GM21576 (cell line): ENCODE results near the gene RET.
A peak's percentile ranks its signal among the peaks of the same experiment; 100 is the strongest.
"Not testable (repeated sequence)": the region's sequence is repeated elsewhere in the genome, so short reads cannot be mapped to it uniquely, and the experiment has no call there.

Experiments used
- ATAC-seq: cut with Tn5 transposase; IDR thresholded peaks from one replicate; pipeline ENCODE4 v1.9.1; 2021; ENCODE audit warnings: mild to moderate bottlenecking, moderate library complexity; ENCODE audit not compliant: unreplicated experiment

Gene RET

DNA sequence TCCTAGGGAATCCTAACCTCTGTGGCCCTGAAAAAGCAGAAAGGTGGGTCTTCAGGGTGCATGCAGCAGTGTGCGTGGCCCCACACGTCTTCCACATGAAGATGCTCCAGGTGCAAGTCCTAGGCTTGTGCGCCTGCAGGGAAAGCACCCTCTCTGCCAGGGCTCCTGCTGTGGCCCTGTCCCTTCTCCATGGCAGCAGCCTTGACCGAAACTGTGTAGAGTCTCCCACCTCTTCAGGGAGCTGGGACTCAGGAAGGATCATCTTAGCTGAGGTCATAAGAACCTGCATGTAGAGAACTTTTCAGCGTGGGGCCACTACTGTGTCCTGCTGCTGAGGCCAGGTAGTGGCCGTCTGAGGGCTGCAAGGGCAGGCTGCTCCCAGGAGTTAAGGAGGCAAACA is 55.0 kb downstream of the RET start:
- no peak for ATAC-seq

DNA sequence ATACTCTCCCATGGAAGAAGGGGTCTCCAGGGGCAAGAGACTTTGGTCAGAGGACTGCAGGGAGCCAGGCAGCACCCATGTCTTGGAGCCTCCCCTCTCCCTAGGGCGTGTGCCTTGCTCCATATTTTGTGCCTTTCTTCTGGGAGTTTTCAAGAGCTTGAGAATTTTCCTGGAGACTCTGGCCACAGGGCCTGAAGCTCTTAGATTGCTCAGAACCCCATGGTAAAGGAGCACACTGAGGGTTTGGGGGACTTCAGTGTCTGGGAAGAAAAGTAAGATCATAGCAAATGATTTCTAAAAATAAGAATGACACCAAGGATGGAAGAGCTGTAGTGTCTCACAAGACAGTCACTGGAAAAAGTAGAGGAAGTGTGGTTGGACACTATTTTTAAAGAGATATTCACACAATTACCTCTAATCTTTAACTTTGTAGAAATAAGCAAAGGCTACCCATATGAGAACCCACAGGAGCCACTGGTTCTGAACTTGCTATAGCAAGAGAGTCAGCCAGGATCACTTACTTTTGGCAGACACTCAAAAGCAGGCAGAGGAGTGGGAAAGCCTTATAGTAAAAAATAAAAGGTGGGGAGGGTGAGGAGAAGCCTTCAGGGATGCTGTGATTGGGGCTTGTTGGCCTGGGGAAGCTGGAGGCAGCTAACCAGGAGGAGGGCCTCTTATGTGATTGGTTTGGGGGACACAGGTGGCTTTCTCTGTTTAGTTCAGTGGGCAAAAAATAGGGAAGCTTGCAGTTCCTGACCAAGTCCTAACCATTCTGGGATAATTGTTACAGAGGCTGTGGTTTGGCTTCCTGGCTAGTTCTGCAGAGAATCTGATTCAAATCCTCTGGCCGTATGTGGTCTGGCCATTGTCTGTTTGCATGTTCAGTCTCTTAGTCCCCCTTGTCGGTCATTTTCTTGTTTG is 56.3 kb downstream of the RET start:
- no peak for ATAC-seq

DNA sequence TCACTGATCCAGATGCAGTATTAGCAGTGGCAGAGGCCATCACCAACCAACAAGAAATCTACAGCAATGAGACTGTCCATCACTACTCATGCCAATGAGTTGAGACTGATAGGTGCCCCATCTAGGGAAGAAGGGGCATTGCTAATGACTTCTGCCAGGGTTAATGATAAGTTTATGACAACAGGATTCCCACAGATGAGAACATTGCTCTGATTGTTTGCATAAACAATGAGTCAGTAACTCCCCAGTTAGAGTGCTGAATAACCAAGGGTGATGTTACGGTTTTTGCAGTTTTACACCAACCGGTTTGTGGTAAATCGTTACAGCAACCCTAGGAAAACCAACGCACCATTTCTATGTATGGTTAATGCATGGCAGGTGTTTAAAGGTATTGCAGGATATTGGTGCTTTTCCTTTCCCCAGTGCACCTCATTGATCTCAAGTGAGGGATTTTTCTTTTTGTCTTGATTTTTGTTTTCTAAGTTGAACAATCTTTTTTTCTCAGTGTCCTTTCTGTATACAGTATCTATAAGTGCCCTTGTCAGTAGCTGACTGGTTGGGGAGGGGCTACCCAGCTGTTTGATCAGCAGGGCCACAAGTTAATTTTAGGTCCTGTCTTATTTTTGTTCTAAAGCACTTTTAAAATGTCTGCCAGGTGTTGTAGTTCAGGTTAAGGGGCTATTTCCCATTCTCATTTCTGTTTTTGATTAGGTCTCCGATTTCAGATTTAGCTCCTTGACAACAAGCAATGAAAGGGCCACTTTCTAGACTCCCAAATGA is 57.4 kb downstream of the RET start:
- ATAC-seq, result no peak

DNA sequence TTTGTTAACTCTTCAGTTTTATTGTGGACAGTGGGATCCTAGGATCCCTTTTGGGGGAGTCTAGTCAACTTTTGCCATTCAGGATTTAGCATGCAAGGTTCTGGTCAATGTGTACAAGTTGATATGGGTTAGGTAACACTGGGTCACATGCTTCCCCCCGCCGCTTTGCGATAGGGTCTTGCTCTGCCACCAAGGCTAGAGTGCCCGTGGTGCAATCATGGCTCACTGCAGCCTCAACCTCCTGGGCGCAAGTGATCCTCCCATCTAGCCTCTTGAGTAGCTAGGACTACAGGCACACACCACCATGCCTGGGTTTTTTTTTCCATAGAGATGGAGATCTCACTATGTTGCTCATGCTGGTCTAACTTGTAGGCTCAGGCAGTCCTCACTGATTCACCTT is 58.2 kb downstream of the RET start:
- no peak for ATAC-seq

DNA sequence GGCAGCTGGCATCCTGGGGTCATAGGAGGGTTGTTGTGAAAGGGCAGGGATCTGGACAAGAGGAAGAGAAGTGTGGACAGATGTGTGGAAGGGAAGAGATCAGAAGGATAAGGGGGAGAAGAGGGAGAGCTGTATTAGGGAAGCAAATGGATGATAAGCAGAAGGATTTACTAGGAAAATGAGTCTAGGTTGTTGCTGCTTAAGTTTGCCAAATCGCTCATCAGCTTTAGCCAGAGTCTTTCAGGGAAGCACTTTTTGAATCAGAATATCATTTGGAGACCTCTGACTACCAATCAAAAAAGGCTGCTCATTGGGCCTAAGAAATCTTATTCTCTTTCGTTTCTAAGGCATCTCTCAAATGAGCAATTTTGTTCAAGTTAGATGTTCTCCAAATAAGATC is 58.8 kb downstream of the RET start:
- ATAC-seq, result no peak

DNA sequence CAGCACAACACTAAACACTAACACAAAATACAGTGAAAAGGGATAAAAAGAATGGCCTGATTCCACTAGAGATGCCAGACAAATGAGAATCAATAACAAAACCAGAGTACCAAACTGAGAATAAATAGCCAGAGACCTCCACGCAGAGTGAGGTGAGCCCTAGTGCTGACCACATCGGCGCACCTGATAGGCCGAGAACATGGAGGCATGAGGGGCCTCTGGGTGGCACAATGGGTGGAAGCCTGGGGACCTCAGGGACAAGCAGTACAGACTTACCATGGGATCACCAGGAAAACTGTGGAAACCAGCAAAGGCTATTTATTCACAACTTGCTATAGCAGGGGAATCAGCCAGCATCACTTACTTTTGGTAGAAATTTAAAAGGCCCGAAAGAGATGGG is 59.6 kb downstream of the RET start:
- no peak for ATAC-seq

DNA sequence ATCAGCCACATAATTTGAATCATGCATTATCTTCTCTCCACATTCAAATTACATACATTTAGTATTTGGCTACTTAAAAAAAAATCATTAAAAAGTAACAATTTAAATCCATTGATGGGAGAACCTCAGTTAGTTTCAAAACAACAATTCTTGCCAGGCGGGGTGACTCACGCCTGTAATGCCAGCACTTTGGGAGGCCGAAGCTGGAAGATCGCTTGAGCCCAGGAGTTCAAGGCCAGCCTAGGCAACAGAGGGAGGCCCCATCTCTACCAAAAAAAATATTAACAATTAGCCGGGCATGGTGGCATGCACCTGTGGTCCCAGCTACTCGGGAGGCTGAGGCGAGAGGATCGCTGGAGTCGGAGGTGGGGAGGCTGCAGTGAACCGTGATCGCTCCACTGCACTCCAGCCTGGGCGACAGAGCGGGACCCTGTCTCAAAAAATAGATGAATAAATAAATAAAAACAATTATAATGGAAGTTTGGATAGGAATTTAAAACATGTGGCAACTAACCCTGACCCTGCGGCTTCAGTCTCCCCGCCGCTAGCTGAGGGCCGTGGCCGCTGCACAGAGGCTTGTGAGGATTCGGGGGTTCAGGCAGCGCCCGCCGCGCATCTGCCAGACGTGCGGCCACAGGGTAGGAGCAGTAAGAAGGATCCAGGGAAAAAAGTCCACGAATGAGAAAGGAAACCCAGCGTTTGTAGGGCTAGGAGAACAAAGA is 60.3 kb downstream of the RET start:
- no peak for ATAC-seq

DNA sequence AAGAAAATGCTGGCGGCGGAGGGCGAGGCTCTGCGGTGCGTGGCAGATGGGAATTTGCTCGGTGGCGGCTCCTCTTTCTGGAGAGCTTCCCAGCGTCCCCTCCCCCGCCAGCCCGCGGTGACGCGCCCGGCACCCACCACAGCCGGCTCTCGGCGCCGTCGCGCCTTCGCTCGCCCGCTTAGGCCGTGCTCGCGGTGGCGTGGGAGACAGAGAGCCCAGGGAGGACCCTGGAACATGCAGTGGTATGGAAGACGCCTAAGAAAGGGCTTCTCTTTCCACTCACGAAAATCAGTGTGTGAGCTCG is 60.8 kb downstream of the RET start:
- ATAC-seq, result no peak

DNA sequence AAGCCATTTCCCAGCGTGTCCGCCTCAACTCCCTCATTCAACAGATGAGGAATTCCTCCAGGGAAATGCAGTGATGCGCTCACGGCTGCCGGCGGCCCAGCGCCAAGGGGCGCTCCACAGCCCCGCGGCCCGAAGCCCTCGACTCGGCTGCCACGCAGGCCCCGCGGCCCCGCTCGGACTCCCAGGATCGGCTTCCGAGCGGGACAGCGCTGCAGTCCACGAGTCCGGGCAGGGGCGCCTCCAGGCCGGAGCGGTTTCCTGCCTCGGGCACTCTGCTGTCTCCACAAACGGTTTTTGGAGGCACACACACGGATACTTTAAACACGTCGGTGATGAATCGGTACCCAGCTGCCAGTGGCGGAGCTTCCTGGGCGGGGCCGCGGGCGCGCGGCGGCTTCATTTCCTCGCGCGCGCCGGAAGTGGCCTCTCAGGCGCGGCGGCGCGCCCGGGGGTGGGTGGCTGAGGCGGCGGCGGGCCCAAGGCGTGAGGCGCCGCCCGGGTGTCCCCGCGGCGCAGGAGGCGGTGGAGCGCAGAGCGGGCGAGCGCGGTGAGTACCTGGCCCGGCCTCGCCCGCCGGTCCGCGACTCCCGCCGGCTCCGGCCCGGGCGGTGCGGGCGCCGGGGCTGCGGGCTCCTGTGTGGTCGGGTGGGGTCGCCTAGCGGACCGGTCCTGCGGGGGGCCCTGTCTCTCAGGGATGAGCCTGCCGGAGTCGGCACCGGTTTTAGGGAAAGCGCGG is 61.3 kb downstream of the RET start, which contains the start of gene CSGALNACT2:
Gene CSGALNACT2, plus strand, starts transcription at position 425 of the 736 bp plus-strand sequence. CDS start 16,705 bp downstream, outside the sequence.
- peak; percentile 54 for ATAC-seq

DNA sequence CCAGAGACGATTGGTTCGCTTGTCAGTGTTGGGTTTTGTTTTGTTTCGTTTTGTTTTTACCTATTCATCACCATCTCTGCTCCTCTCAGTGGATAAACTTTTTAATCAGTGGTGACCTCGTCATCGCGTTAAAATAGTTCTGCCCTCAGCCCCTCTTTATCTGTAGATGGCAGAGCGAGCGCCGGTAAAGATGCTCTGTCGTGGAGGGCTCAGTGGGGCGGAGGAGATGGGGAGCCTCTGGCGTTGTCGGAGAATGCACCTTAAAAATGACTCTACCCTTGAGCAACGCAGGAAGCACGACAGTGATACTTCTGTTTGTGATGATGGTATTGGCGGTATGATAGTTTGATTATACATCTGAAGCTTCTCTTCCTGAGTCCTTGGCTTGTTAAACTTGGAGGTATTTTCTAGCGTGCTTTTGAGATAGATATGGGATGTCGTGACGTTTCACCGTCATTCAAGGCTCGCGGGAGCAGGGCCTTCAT is 61.9 kb downstream of the RET start:
- ATAC-seq, result peak; percentile 39

DNA sequence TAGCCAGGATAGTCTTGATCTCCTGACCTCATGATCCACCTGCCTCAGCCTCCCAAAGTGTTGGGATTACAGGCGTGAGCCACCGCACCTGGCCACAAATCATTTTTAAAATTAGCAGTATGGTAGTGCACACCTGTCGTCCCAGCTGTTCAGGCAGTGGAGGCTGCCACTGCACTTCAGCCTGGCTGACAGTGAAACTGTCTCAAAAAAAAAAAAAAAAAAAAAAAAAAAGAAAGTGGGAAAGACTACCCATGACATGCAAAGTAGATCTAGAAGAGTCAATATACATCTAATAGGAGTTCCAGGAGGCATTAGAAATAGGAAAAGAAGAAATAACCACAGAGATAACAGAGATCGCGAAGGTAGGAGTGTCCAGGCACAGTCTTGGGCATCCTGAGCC is 64.6 kb downstream of the RET start:
- no peak for ATAC-seq

DNA sequence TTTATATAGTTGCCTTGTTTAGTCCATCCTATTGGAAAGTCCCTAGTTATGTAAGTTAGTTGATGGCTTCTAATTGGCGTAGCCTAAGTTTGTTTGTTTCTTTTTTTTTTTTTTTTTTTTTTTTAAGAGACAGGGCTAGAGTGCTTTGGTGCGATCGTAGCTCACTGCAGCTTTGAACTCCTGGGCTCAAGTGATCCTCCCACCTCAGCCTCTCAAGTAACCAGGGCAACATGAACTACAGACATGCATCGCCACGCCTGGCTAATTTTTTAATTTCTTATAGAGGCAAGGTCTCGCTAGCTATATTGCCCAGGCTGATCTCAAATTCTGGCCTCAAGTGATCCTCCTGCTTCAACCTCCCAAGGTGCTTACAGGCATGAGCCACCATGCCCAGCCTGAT is 68.4 kb downstream of the RET start:
- no peak for ATAC-seq

DNA sequence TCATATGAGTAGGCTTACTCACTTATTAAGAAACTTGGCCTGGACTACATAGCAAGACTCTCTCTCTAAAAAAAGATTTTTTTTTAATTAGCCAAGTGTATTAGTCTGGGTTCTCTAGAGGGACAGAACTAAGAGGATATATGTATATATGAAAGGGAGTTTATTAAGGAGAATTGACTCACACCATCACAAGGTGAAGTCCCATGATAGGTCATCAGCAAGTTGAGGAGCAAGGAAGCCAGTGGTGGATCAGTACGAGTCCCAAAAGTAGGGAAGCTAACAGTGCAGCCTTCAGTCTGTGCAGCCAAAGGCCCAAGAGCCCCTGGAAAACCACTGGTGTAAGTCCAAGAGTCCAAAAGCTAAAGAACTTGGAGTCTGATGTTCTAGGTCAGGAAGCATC is 69.1 kb downstream of the RET start:
- ATAC-seq, result not testable (repeated sequence)

DNA sequence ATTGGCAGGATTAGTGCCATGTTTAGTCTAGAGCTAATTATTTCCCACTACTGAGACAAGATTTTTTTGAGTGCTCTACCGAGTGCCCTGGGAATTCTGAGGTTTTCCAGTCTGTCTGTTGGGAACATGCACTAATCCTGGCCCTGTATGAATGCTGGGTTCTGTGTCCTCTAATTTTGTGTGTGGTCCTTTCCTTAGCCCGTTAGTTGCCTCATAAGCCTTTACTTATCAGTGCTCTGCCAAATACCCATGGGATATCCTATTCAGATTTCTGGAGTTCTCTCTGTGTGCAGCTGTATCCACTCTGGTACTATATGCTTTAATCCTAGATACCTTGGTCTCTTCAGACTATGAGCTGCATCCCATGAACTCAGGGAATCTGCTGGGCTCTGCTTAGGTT is 74.5 kb downstream of the RET start:
- ATAC-seq, result no peak

DNA sequence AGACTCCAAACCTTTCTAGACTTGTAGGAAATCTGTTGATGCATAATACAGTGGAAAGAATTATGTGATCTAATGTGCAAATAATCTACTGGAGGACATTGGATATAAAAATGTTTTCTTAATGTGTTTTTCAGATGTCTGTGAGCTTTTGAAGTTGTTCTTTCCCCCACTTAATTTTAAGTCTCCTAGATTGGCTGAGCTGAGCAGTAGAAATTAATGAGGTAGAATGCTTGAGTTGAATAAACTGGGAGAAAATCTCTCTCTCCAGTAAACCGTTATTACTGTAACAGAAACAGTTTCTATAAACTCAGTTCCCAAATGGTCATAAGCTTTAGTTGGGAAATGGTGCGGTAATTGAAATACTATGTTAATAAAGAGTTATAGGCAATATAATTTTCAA is 77.0 kb downstream of the RET start:
- no peak for ATAC-seq

DNA sequence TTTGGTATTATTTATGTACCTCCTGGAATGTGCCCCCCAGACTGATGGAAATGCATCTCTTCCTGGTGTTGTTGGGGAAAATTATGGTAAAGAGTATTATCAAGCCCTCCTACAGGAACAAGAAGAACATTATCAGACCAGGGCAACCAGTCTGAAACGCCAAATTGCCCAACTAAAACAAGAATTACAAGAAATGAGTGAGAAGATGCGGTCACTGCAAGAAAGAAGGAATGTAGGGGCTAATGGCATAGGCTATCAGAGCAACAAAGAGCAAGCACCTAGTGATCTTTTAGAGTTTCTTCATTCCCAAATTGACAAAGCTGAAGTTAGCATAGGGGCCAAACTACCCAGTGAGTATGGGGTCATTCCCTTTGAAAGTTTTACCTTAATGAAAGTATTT is 78.4 kb downstream of the RET start:
- no peak for ATAC-seq

DNA sequence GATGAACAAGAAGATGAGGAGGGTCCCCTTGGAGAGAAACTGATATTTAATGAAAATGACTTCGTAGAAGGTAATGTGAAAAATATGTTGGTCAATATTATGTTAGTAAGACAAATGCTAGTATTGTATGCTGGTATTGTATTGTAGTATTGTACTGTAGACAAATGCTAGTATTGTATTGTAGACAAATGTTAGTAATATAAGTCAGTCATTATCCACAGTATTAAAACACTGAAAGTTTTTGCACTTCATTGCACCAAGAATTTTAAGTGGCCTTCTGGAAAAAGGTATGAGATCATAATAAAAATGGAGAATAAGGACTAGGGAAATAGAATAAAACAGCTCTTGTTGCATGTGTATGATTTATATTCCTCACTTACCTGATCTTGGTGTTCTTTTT is 78.9 kb downstream of the RET start:
- no peak for ATAC-seq

DNA sequence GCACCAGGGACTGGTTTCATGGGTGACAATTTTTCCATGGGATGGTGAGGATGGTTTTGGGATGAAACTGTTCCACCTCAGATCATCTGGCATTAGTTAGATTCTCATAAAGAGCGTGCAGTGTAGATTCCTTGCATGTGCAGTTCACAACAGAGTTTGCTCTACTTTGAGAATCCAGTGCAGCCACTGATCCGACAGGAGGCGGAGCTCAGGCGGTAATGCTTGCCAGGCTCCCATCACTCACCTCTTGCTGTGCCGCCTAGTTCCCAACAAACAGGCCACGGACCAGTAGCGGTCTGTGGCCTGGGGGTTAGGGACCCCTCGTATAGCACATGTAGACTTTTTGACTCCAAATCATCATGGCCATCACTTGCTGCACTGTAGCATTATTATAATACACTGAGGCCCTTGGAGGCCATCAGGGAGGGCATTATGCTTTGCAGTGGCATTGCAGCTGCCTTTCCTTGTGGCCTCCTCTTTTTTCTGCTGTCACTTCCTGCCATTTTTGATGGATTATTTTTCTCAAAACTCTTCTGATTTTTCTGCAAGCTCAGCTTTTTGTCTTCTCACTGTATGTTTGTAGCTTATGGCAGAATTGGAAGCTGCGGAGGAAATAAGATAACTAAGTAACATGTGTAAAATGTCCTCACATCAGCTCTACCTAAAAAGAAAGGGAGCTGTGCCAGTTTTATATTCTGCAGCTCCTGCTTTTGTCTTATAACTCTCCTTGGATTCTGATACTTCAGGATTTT is 79.9 kb downstream of the RET start:
- ATAC-seq, result no peak

DNA sequence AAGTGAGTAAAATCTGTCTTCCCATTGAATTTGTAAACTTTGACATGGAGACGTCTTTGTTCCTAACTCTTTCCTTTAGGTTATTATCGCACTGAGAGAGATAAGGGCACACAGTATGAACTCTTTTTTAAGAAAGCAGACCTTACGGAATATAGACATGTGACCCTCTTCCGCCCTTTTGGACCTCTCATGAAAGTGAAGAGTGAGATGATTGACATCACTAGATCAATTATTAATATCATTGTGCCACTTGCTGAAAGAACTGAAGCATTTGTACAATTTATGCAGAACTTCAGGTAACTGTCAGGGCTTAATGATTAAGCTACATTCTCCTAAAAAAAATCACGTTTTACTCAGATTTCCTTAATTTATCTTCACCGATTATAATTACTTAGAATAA is 81.8 kb downstream of the RET start:
- ATAC-seq, result no peak
